Right atrium auricular region (tissue), 2 donors: ENCODE measurements around the gene MYH10. TPM values are rescaled to one million over a fixed set of nuclear protein-coding genes. Genes with fewer than 3 reads are reported as not detected.
A peak's percentile ranks its signal among the peaks of the same experiment; 100 is the strongest.

ENCODE experiments used
- DNase-seq: peaks from one replicate; pipeline ENCODE4 v3.0.0-alpha.2; 2019; ENCODE audit warnings: low spot score
- H3K27ac ChIP-seq, 2 donors: fragments of 200-600 bp; sonication (generic); 1 replicate in 1 of 2; 2 replicates in 1 of 2; pipeline ENCODE4 v1.5.1; 2016 to 2019
- H3K27me3 ChIP-seq, 2 donors: fragments of 200-600 bp; sonication (generic); one replicate each; pipeline versions ENCODE4 v1.5.1 to v1.6.0; 2017 to 2019
- H3K36me3 ChIP-seq: fragments of 200-600 bp; sonication (generic); one replicate; pipeline ENCODE4 v1.5.1; 2016
- H3K4me1 ChIP-seq, 2 donors: fragments of 200-600 bp; sonication (generic); one replicate each; pipeline versions ENCODE4 v1.5.1 to v1.6.0; 2017 to 2019
- H3K4me3 ChIP-seq, 2 donors: fragments of 200-600 bp; sonication (generic); 1 replicate in 1 of 2; 2 replicates in 1 of 2; pipeline ENCODE4 v1.5.1; 2017 to 2019; ENCODE audit warnings: mild to moderate bottlenecking in 1 of 2, moderate library complexity in 1 of 2
- H3K9me3 ChIP-seq, 2 donors: fragments of 200-600 bp; sonication (generic); one replicate each; pipeline ENCODE4 v1.5.1; 2019
- total RNA-seq, 2 donors: library from RNA; depleted of rRNA; stranded (reverse); fragments of >200 nt; gene quantifications; one replicate each; pipeline ENCODE4 v1.1.0, GENCODE V29; 2016
- TF ChIP-seq, protein P1 (sequence below), 2 donors: fragments of 200-600 bp; sonication (generic); IDR thresholded peaks; one replicate each; pipeline ENCODE4 v1.5.1; 2019; ENCODE audit warnings: antibody characterized with exemption in 2 of 2

MYH10 gene
- total RNA-seq, 2 donors from 2014 or later = 48.9 to 49.1 TPM

DNA sequence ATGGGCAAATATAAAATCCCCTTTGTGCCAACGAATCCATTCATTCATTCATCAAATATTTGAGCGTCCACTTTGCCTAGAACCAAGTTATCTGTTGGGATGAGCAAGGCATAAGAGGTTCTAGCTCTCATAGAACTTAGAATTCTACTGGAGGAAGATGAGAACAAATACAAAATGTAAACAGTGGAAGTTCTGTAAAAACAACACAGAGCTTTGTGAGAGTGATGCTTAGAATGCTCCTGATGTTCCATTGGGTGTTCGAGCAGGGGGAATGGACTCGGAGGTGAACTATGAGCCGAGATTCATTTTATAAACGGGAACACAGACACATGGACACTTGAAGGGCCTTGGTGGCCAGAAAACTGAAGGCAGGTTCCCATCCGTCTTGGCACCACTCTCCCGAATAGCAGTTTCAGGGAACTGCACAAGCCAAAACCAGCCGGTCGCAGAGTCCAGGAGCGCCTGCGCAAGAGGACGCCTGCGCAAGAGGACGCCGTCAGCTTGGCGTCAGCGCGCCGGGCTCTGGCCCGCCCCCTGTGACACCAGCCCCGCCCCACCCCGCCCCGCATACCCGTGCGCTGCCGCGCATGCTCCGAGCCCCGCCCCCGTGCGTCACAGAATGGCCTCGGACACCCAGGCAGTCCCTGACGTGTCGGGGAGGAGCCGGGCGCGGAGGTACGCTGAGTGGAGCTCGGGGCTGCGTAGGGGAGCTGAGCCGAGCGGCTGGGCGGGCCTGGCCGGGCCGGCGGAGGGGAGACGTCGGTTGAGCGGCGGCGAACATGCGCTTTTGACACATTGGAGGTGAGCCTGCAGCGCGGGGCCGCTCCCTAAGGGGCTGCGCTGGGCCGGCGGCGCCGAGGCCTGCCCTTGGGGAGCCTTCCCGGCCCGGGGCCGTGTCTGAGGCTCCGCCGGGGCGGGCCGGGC lies 195.0 kb downstream of the MYH10 start, which contains the start of gene NDEL1:
Gene NDEL1 (plus strand): TSS at position 640 of the 924 bp plus-strand sequence. CDS start 8,388 bp downstream, outside the sequence.
- no peaks in the 10 kb centered on the region for H3K27me3 ChIP-seq
- H3K4me1 ChIP-seq = peaks cover 0 to 47% of the 10 kb centered on the region in 2 donors
- no peaks in the 10 kb centered on the region for H3K36me3 ChIP-seq
- TF ChIP-seq, protein P1, sequence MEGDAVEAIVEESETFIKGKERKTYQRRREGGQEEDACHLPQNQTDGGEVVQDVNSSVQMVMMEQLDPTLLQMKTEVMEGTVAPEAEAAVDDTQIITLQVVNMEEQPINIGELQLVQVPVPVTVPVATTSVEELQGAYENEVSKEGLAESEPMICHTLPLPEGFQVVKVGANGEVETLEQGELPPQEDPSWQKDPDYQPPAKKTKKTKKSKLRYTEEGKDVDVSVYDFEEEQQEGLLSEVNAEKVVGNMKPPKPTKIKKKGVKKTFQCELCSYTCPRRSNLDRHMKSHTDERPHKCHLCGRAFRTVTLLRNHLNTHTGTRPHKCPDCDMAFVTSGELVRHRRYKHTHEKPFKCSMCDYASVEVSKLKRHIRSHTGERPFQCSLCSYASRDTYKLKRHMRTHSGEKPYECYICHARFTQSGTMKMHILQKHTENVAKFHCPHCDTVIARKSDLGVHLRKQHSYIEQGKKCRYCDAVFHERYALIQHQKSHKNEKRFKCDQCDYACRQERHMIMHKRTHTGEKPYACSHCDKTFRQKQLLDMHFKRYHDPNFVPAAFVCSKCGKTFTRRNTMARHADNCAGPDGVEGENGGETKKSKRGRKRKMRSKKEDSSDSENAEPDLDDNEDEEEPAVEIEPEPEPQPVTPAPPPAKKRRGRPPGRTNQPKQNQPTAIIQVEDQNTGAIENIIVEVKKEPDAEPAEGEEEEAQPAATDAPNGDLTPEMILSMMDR (IDR thresholded peaks at IDR 0.05) = no peak
- H3K4me3 ChIP-seq = peak within 1 kb of the TSS; percentile 95
- H3K9me3 ChIP-seq = no peaks in the 10 kb centered on the region
- peak within 1 kb of the TSS; percentile 99 to 100 for H3K27ac ChIP-seq
- peak; percentile 98 for DNase-seq

DNA sequence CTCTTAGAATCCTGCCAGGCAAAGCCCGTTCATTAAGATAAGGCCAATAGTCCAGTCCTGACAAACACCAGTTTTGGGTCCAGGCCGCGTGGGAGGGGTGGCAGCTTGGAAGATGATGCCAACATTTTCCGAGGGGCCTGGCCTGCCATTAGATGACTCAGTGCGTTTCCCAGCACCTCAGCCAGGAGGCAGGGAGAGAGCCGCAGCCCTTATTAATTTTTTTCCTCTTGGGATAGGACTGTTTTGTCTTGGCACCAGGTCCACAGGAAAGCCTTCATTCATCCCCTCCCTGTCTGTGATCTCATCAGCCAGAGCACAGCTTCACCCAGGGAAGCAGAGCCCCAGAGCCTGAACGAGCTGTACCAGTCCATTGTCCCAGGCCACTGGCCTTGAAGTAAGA lies 199.6 kb downstream of the MYH10 start:
- Histone ChIP-seq H3K27me3 (no peaks in the 10 kb centered on the region), H3K4me1 (peaks cover 0 to 21% of the 10 kb centered on the region in 2 donors), H3K9me3 (no peaks in the 10 kb centered on the region), H3K27ac (peak overlapping the region; percentile 60 to 86), H3K36me3 (no peaks in the 10 kb centered on the region), H3K4me3 (no peak overlapping the region)
- TF ChIP-seq, protein P1 (IDR thresholded peaks at IDR 0.05) = peak in 1 of 2 donors; percentile 14
- peak; percentile 94 for DNase-seq

DNA sequence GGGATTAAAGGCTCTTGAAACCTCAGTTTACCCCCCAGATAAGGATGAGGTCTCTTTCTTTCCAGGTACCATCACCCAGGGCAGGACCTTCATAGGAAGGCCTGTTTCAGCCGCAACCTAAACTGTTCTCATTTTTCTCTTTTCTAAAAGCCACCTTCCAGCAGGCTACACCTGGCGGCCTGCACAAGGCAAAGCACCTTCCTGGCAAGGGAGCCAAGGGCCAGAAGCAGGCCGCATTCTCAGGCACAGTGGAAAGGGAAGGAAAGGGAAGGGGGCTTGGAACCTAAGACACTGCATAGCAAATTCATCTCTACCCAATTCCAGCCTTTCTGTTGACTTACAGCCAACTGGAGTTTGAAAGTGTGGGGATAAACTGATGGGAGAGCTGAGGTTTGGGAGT lies 203.7 kb downstream of the MYH10 start:
- Histone ChIP-seq H3K9me3 (peaks cover 0 to 4% of the 10 kb centered on the region in 2 donors), H3K36me3 (no peaks in the 10 kb centered on the region), H3K4me3 (no peak overlapping the region), H3K27ac (no peak overlapping the region), H3K27me3 (no peaks in the 10 kb centered on the region), H3K4me1 (peaks cover 0 to 15% of the 10 kb centered on the region in 2 donors)
- no peak for DNase-seq
- TF ChIP-seq, protein P1 (IDR thresholded peaks at IDR 0.05) = no peak

DNA sequence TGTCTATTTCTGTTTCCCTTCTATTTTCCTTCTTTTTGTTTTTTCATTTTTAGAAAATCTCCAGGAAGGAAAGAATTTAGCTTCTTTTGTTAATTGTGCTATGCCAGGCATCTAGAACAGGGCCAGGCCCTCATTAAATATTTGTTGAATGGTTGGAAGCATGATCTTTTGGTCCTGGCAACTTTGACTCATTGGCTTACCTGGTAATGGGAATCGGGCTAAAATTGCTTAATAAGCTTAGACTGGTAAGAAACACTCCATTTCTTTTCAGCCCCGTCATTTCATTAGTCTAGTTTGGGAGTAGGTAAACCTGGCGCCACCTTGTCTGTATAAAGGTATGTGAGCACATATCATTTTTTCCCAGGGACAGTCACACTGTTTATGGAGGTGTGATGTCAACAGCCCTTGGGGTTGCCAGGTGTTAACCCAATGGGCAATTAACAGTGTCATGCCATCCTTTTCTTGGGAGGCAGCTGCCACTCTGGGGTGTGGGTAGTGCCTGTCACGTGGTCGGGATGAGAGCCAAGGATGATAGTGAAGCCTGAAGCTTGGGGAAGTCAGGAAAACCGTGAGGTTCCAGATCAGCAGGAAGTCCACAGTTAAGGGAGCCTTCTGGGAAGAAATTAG lies 204.3 kb downstream of the MYH10 start:
- Histone ChIP-seq H3K36me3 (no peaks in the 10 kb centered on the region), H3K9me3 (peaks cover 0 to 4% of the 10 kb centered on the region in 2 donors), H3K4me1 (peaks cover 0 to 9% of the 10 kb centered on the region in 2 donors), H3K4me3 (no peak overlapping the region), H3K27me3 (no peaks in the 10 kb centered on the region), H3K27ac (no peak overlapping the region)
- DNase-seq = no peak
- TF ChIP-seq, protein P1 (IDR thresholded peaks at IDR 0.05) = no peak

Other genes with a start within 250 kb of the MYH10 start
- gene RPL26, start 247.5 kb downstream of the MYH10 start, total RNA-seq = 1,000 to 10,000 TPM; 1,618 to 2,343 TPM
- not detected for gene RNF222, start 232.9 kb downstream of the MYH10 start, total RNA-seq
- 10 to 100 TPM; 34.9 to 38.7 TPM for gene NDEL1, start 194.8 kb downstream of the MYH10 start, total RNA-seq
- gene CCDC42, start 114.1 kb upstream of the MYH10 start, total RNA-seq = not detected
- gene SPDYE4, start 127.8 kb upstream of the MYH10 start, total RNA-seq = not detected
- gene MFSD6L, start 168.6 kb upstream of the MYH10 start, total RNA-seq = under 1 TPM in 1 of 2 donors, not detected in 1; 0.12 TPM
- gene PIK3R6, start 236.9 kb upstream of the MYH10 start, total RNA-seq = under 1 TPM in 1 of 2 donors, not detected in 1; 0.51 TPM